ENCODE data around the gene PRDM11. TPM values are rescaled to one million over a fixed set of nuclear protein-coding genes. Genes with fewer than 3 reads are reported as not detected.

PRDM11 gene
- total RNA-seq, 1 donor from 2014 or later, result 36.5 TPM

GRCh38 chr11:45239733-45240132 is 93.3 kb downstream of the PRDM11 start:
- DNase-seq (ENCODE audit: low spot score in 2 of 2), result no peak
- intact Hi-C loops (cut with DNase I), result no loop called here
- Histone ChIP-seq H3K4me3 (no peak overlapping the region), H3K4me1 (no peaks in the 10 kb centered on the region), H3K36me3 (no peaks in the 10 kb centered on the region), H3K9me3 (no peaks in the 10 kb centered on the region), H3K27me3 (no peaks in the 10 kb centered on the region), H3K27ac (no peak overlapping the region)
- no peak for TF ChIP-seq CTCF (IDR thresholded peaks at IDR 0.05)

- DNase-seq (ENCODE audit: low spot score in 2 of 2), result no peak
- no peaks in the 10 kb centered on the region for H3K9me3 ChIP-seq
- H3K27me3 ChIP-seq, result no peaks in the 10 kb centered on the region
- H3K4me1 ChIP-seq, result no peaks in the 10 kb centered on the region
- intact Hi-C loops (cut with DNase I), result no loop called here
- H3K36me3 ChIP-seq, result no peaks in the 10 kb centered on the region
- H3K4me3 ChIP-seq, result no peak overlapping the region
- H3K27ac ChIP-seq, result no peak overlapping the region
- no peak for TF ChIP-seq CTCF (IDR thresholded peaks at IDR 0.05)
These were observed 97.5 kb downstream of the PRDM11 start for GRCh38 chr11:45243967-45244366.

GRCh38 chr11:45245218-45246045 is 99.0 kb downstream of the PRDM11 start:
- H3K36me3 ChIP-seq, result no peaks in the 10 kb centered on the region
- intact Hi-C loops (cut with DNase I), result no loop called here

GRCh38 chr11:45246241-45246640 is 99.8 kb downstream of the PRDM11 start:
- DNase-seq (ENCODE audit: low spot score in 2 of 2), result no peak
- no peak for TF ChIP-seq CTCF (IDR thresholded peaks at IDR 0.05)
- no peaks in the 10 kb centered on the region for H3K27me3 ChIP-seq
- no peak overlapping the region for H3K4me3 ChIP-seq
- no peaks in the 10 kb centered on the region for H3K36me3 ChIP-seq
- intact Hi-C loops (cut with DNase I), result no loop called here
- no peaks in the 10 kb centered on the region for H3K4me1 ChIP-seq
- no peaks in the 10 kb centered on the region for H3K9me3 ChIP-seq
- H3K27ac ChIP-seq, result no peak overlapping the region

More at GRCh38 chr11:45245218-45246045, 99.0 kb downstream of the PRDM11 start:
- Histone ChIP-seq H3K9me3 (no peaks in the 10 kb centered on the region), H3K27ac (no peak overlapping the region), H3K4me3 (no peak overlapping the region), H3K27me3 (no peaks in the 10 kb centered on the region), H3K4me1 (no peaks in the 10 kb centered on the region)
- TF ChIP-seq CTCF (IDR thresholded peaks at IDR 0.05), result no peak
- DNase-seq (ENCODE audit: low spot score in 2 of 2), result no peak

- H3K27ac ChIP-seq, result no peak overlapping the region
- H3K36me3 ChIP-seq, result no peaks in the 10 kb centered on the region
- H3K9me3 ChIP-seq, result no peaks in the 10 kb centered on the region
- no peak for DNase-seq (ENCODE audit: low spot score in 2 of 2)
- intact Hi-C loops (cut with DNase I), result no loop called here
- H3K4me1 ChIP-seq, result no peaks in the 10 kb centered on the region
- H3K27me3 ChIP-seq, result no peaks in the 10 kb centered on the region
- H3K4me3 ChIP-seq, result no peak overlapping the region
- no peak for TF ChIP-seq CTCF (IDR thresholded peaks at IDR 0.05)
These were observed 101.0 kb downstream of the PRDM11 start for GRCh38 chr11:45247433-45247832.
